PFSK-1 (cell line): ENCODE data around the gene ALDOC. TPM values are rescaled to one million over a fixed set of nuclear protein-coding genes. Genes with fewer than 3 reads are reported as not detected.

Experiments used
- FOXP2 ChIP-seq: optimal IDR thresholded peaks from 2 replicates; pipeline ENCODE3; 2011; ENCODE audit warnings: borderline replicate concordance, control low read depth, inconsistent platforms; ENCODE audit not compliant: insufficient read depth; ENCODE audit errors: extremely low read length, extremely low read depth
- POLR2AphosphoS5 ChIP-seq: IDR thresholded peaks from 2 replicates; pipeline ENCODE4 v1.6.1; 2012; ENCODE audit warnings: low read depth, mild to moderate bottlenecking, control low read depth, low read length, moderate library complexity
- SIN3A ChIP-seq: IDR thresholded peaks from 2 replicates; pipeline ENCODE4 v1.6.1; 2012; ENCODE audit warnings: mild to moderate bottlenecking, low read length, moderate library complexity, borderline replicate concordance; ENCODE audit not compliant: insufficient read depth
- TAF1 ChIP-seq: IDR thresholded peaks from 2 replicates; pipeline ENCODE4 v1.6.1; 2012; ENCODE audit warnings: low read length, control low read depth, borderline replicate concordance; ENCODE audit not compliant: insufficient read depth
- polyA plus RNA-seq: library from polyadenylated mRNA; unstranded; fragments of >200 nt; gene quantifications from one replicate; pipeline ENCODE4 v1.2.1, GENCODE V29; 2012; ENCODE audit warnings: low read depth, missing spikeins; ENCODE audit not compliant: insufficient read length
- TF ChIP-seq, protein P1 (sequence below), 2 experiments: IDR thresholded peaks; 2 replicates each; pipeline versions ENCODE4 v1.6.1 to v1.8.0; 2011 to 2012; ENCODE audit warnings: low read depth in 2 of 2, low read length in 2 of 2, control low read depth in 1 of 2, inconsistent platforms in 1 of 2, mild to moderate bottlenecking in 1 of 2, moderate library complexity in 1 of 2; ENCODE audit not compliant: insufficient read depth in 1 of 2

Gene ALDOC
- 19.1 TPM for polyA plus RNA-seq

DNA sequence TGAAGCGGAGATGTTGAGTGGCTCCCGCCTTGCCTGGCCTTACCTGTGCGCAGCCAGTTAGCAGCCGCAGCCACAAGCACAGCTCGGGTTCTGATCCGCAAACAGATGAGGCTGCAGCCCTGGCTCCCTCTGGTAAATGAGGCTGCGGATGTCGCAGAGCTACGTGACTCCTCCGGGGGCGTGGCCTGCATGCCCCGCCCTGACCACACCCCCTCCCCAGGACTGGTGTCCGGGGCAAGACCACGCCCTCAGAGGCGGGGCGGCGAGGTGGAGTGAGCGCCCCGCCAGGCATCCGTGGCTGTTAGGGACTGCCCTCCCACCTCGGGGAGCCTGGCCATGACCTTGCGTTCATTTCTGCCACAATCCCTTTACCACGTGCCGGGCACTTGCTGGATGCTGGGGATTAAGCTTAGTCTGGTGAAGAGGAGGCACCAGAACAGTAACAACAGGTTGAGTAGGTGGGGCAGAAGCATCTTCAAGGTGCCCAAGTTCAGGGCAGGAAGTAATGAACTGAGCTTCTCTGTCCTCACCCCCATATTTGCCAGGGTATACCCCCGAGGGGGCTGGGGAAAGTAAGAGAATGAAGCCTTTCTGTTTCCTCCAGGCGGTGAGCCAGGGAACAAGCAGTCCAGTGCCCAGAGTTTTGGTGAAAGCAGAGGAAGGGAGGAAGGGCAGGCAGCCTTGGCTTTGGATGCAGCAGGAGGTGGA lies at the start of gene ALDOC:
ALDOC (minus strand) TSS at position 138 of the 708 bp plus-strand sequence. CDS start 1,363 bp downstream, outside the sequence.
- peak; percentile 47 for TF ChIP-seq FOXP2
- peak; percentile 70 for TF ChIP-seq POLR2AphosphoS5
- peak; percentile 79; the same call in 1 of the 2 replicates for TF ChIP-seq TAF1
- no peak for TF ChIP-seq SIN3A

GRCh38 chr17:28624148-28624547 lies 47.5 kb upstream of the ALDOC start:
- TF ChIP-seq, protein P1, sequence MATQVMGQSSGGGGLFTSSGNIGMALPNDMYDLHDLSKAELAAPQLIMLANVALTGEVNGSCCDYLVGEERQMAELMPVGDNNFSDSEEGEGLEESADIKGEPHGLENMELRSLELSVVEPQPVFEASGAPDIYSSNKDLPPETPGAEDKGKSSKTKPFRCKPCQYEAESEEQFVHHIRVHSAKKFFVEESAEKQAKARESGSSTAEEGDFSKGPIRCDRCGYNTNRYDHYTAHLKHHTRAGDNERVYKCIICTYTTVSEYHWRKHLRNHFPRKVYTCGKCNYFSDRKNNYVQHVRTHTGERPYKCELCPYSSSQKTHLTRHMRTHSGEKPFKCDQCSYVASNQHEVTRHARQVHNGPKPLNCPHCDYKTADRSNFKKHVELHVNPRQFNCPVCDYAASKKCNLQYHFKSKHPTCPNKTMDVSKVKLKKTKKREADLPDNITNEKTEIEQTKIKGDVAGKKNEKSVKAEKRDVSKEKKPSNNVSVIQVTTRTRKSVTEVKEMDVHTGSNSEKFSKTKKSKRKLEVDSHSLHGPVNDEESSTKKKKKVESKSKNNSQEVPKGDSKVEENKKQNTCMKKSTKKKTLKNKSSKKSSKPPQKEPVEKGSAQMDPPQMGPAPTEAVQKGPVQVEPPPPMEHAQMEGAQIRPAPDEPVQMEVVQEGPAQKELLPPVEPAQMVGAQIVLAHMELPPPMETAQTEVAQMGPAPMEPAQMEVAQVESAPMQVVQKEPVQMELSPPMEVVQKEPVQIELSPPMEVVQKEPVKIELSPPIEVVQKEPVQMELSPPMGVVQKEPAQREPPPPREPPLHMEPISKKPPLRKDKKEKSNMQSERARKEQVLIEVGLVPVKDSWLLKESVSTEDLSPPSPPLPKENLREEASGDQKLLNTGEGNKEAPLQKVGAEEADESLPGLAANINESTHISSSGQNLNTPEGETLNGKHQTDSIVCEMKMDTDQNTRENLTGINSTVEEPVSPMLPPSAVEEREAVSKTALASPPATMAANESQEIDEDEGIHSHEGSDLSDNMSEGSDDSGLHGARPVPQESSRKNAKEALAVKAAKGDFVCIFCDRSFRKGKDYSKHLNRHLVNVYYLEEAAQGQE (IDR thresholded peaks at IDR 0.05; ENCODE audit: insufficient read depth in 1 of 2, low read depth in 2 of 2, low read length in 2 of 2), result no peak
- TF ChIP-seq POLR2AphosphoS5, result no peak
- no peak for TF ChIP-seq SIN3A
- no peak for TF ChIP-seq TAF1
- TF ChIP-seq FOXP2, result no peak

- no peak for TF ChIP-seq POLR2AphosphoS5
- TF ChIP-seq, protein P1 (IDR thresholded peaks at IDR 0.05; ENCODE audit: insufficient read depth in 1 of 2, low read depth in 2 of 2, low read length in 2 of 2), result no peak
- no peak for TF ChIP-seq SIN3A
- no peak for TF ChIP-seq FOXP2
- no peak for TF ChIP-seq TAF1
Measured at GRCh38 chr17:28623696-28624095, 47.0 kb upstream of the ALDOC start.

DNA sequence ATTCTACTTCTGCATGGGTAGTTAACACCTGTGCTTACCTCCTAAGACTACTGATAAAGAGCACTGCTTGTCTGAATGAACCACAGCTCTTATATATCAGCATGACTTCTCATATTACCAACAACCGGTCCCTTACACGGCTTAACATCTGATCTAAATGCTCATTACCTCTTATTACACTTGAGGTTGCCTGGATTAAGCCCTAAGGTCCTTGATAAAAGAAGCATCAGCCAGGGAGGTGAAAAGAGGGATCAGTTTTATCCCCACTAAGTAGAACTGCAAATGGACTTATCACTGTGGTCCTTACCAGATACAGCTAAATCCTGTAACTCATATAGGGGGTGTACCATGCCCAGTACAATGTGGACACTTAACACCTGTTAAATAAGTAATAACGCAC lies 45.5 kb upstream of the ALDOC start:
- TF ChIP-seq FOXP2, result no peak
- no peak for TF ChIP-seq SIN3A
- TF ChIP-seq POLR2AphosphoS5, result no peak
- TF ChIP-seq TAF1, result no peak
- TF ChIP-seq, protein P1 (IDR thresholded peaks at IDR 0.05; ENCODE audit: insufficient read depth in 1 of 2, low read depth in 2 of 2, low read length in 2 of 2), result no peak

GRCh38 chr17:28620010-28620409 lies 43.3 kb upstream of the ALDOC start:
- TF ChIP-seq, protein P1 (IDR thresholded peaks at IDR 0.05; ENCODE audit: insufficient read depth in 1 of 2, low read depth in 2 of 2, low read length in 2 of 2), result no peak
- TF ChIP-seq SIN3A, result no peak
- TF ChIP-seq FOXP2, result no peak
- no peak for TF ChIP-seq POLR2AphosphoS5
- TF ChIP-seq TAF1, result no peak
